H9 (cell line): Measurements from ENCODE around the gene TCF4. TPM values are rescaled to one million over a fixed set of nuclear protein-coding genes. Genes with fewer than 3 reads are reported as not detected.

ENCODE experiments used
- DNase-seq: peaks from one replicate; pipeline ENCODE4 v3.0.0-alpha.2; 2017
- H2AFZ ChIP-seq: one replicate; pipeline ENCODE4 v1.6.1; 2013; ENCODE audit warnings: mild to moderate bottlenecking, low read length, control low read depth, moderate library complexity
- H2AK5ac ChIP-seq: 2 replicates; pipeline ENCODE4 v1.6.1; 2013; ENCODE audit warnings: low read length, control low read depth, mixed read lengths; ENCODE audit not compliant: insufficient read length
- H2BK120ac ChIP-seq: one replicate; pipeline ENCODE4 v1.6.1; 2013; ENCODE audit warnings: low read depth, mild to moderate bottlenecking, low read length, control low read depth, inconsistent platforms; ENCODE audit not compliant: poor library complexity, severe bottlenecking
- H2BK12ac ChIP-seq: 2 replicates; pipeline ENCODE4 v1.6.1; 2013; ENCODE audit warnings: low read length, control low read depth, mixed read lengths, low read depth; ENCODE audit not compliant: insufficient read length
- H2BK15ac ChIP-seq: 2 replicates; pipeline ENCODE4 v1.6.1; 2013; ENCODE audit warnings: low read depth, low read length, control low read depth
- H2BK20ac ChIP-seq: one replicate; pipeline ENCODE4 v1.6.1; 2013; ENCODE audit warnings: low read depth, mild to moderate bottlenecking, low read length, control low read depth, inconsistent platforms; ENCODE audit not compliant: poor library complexity, severe bottlenecking
- H2BK5ac ChIP-seq: 2 replicates; pipeline ENCODE4 v1.6.1; 2013; ENCODE audit warnings: low read length, control low read depth, mixed read lengths; ENCODE audit not compliant: insufficient read length
- H3K14ac ChIP-seq: 2 replicates; pipeline ENCODE4 v1.6.1; 2013; ENCODE audit warnings: low read length, control low read depth; ENCODE audit not compliant: insufficient read depth
- H3K18ac ChIP-seq: 2 replicates; pipeline ENCODE4 v1.6.1; 2013; ENCODE audit warnings: low read depth, mild to moderate bottlenecking, mixed read lengths, low read length, control low read depth; ENCODE audit not compliant: insufficient read length
- H3K23ac ChIP-seq: 2 replicates; pipeline ENCODE4 v1.6.1; 2013; ENCODE audit warnings: low read length, control low read depth, mixed read lengths, low read depth; ENCODE audit not compliant: insufficient read length
- H3K23me2 ChIP-seq: 2 replicates; pipeline ENCODE4 v1.6.1; 2013; ENCODE audit warnings: low read depth, mild to moderate bottlenecking, mixed read lengths, low read length, control low read depth; ENCODE audit not compliant: insufficient read length, poor library complexity, severe bottlenecking
- H3K27ac ChIP-seq: 2 replicates; pipeline ENCODE4 v1.5.1; 2013; ENCODE audit warnings: low read length, control low read depth, mixed read lengths, low read depth; ENCODE audit not compliant: insufficient read length
- H3K27me3 ChIP-seq: 2 replicates; pipeline ENCODE4 v1.6.1; 2013; ENCODE audit warnings: low read length, control low read depth, inconsistent platforms; ENCODE audit not compliant: insufficient read depth
- H3K4ac ChIP-seq: 2 replicates; pipeline ENCODE4 v1.6.1; 2013; ENCODE audit warnings: low read depth, mild to moderate bottlenecking, control low read depth, inconsistent platforms, low read length, moderate library complexity
- H3K4me1 ChIP-seq: 2 replicates; pipeline ENCODE4 v1.6.1; 2013; ENCODE audit warnings: low read length, control low read depth, inconsistent platforms; ENCODE audit not compliant: insufficient read depth
- H3K4me2 ChIP-seq: 2 replicates; pipeline ENCODE4 v1.6.1; 2013; ENCODE audit warnings: low read length, control low read depth, mixed read lengths; ENCODE audit not compliant: insufficient read length, insufficient read depth
- H3K56ac ChIP-seq: 2 replicates; pipeline ENCODE4 v1.6.1; 2013; ENCODE audit warnings: low read depth, mild to moderate bottlenecking, mixed read lengths, low read length, control low read depth; ENCODE audit not compliant: insufficient read length
- H3K79me1 ChIP-seq: 2 replicates; pipeline ENCODE4 v1.6.1; 2013; ENCODE audit warnings: low read depth, mild to moderate bottlenecking, moderate library complexity, low read length, control low read depth, inconsistent platforms; ENCODE audit not compliant: insufficient read depth, poor library complexity, severe bottlenecking
- H3K79me2 ChIP-seq: 2 replicates; pipeline ENCODE4 v1.6.1; 2013; ENCODE audit warnings: low read length, control low read depth, inconsistent platforms; ENCODE audit not compliant: insufficient read depth
- H3K9ac ChIP-seq: 2 replicates; pipeline ENCODE4 v1.6.1; 2013; ENCODE audit warnings: low read length, control low read depth, mixed read lengths; ENCODE audit not compliant: insufficient read length; ENCODE audit errors: extremely low read depth
- H3K9me3 ChIP-seq: one replicate; pipeline ENCODE4 v1.6.1; 2013; ENCODE audit warnings: low read depth, low read length, inconsistent platforms; ENCODE audit not compliant: control insufficient read depth
- H3T11ph ChIP-seq: one replicate; pipeline ENCODE4 v1.6.1; 2013; ENCODE audit warnings: mild to moderate bottlenecking, low read length, control low read depth, inconsistent platforms
- H4K20me1 ChIP-seq: one replicate; pipeline ENCODE4 v1.6.1; 2013; ENCODE audit not compliant: control insufficient read depth, insufficient read length, insufficient read depth
- H4K5ac ChIP-seq: 2 replicates; pipeline ENCODE4 v1.6.1; 2013; ENCODE audit warnings: low read depth, mild to moderate bottlenecking, mixed read lengths, low read length, control low read depth; ENCODE audit not compliant: insufficient read length
- H4K8ac ChIP-seq: replicated peaks from 2 replicates; pipeline ENCODE4 v1.6.1; 2013; ENCODE audit warnings: low read length, control low read depth, mixed read lengths, low read depth; ENCODE audit not compliant: insufficient read length
- H4K91ac ChIP-seq: 2 replicates; pipeline ENCODE4 v1.6.1; 2013; ENCODE audit warnings: low read depth, mild to moderate bottlenecking, moderate library complexity, mixed read lengths, low read length, control low read depth; ENCODE audit not compliant: insufficient read length
- H3K27ac Mint-ChIP-seq, 3 experiments: 2 replicates in 2 of 3; 3 replicates in 1 of 3; pipeline ENCODE4 v1.8.0; 2020 to 2021; ENCODE audit warnings: mixed read lengths in 3 of 3, mild to moderate bottlenecking in 1 of 3, moderate library complexity in 1 of 3
- H3K27me3 Mint-ChIP-seq: 2 replicates; pipeline ENCODE4 v1.8.0; 2021; ENCODE audit warnings: low read depth, mild to moderate bottlenecking, moderate library complexity, mixed read lengths
- H3K36me3 Mint-ChIP-seq, 3 experiments: 2 replicates in 2 of 3; 3 replicates in 1 of 3; pipeline ENCODE4 v1.8.0; 2020 to 2021; ENCODE audit warnings: low read depth in 3 of 3, mixed read lengths in 3 of 3; ENCODE audit not compliant: insufficient read depth in 1 of 3
- H3K4me1 Mint-ChIP-seq, 2 experiments: 2 replicates each; pipeline ENCODE4 v1.8.0; 2020; ENCODE audit warnings: mixed read lengths in 2 of 2
- H3K4me3 Mint-ChIP-seq, 2 experiments: 2 replicates in 1 of 2; 3 replicates in 1 of 2; pipeline ENCODE4 v1.8.0; 2020 to 2021; ENCODE audit warnings: mild to moderate bottlenecking in 2 of 2, mixed read lengths in 2 of 2, moderate library complexity in 1 of 2
- H3K9me3 Mint-ChIP-seq, 2 experiments: 2 replicates in 1 of 2; 3 replicates in 1 of 2; pipeline ENCODE4 v1.8.0; 2020; ENCODE audit warnings: mild to moderate bottlenecking in 2 of 2, mixed read lengths in 2 of 2, moderate library complexity in 1 of 2
- CTCF ChIP-seq: fragments of 200-600 bp; sonication (generic); conservative IDR thresholded peaks from 3 replicates; pipeline ENCODE4 v1.8.0; 2021; ENCODE audit warnings: antibody characterized with exemption, mild to moderate bottlenecking
- WGBS: extraction: QIAGEN DNeasy Blood & Tissue Kit; methylation state at CpG from one replicate; pipeline ENCODE4 v1.1.7; 2013; ENCODE audit warnings: missing lambda C conversion rate, low lambda C conversion rate, mixed read lengths; ENCODE audit not compliant: insufficient read length; ENCODE audit errors: extremely low coverage; 5-methylcytosine and 5-hydroxymethylcytosine counted together
- total RNA-seq: library from RNA; stranded (reverse); gene quantifications from 2 replicates; pipeline ENCODE4 v1.2.1, GENCODE V29; 2021

The TCF4 gene
- total RNA-seq, 1 experiment from 2014 or later: 99.4 TPM

GRCh38 chr18:55256929-55257289 is 331.1 kb downstream of the TCF4 start:
- H3K4me1 Mint-ChIP-seq: peaks cover 7% of the 10 kb centered on the region in 2 experiments
- no peak overlapping the region for H4K91ac ChIP-seq
- no peaks in the 10 kb centered on the region for H3K4me1 ChIP-seq
- H3K27me3 Mint-ChIP-seq: no peaks in the 10 kb centered on the region
- no peak overlapping the region for H3K4me3 Mint-ChIP-seq
- no peaks in the 10 kb centered on the region for H3K79me2 ChIP-seq
- H4K8ac ChIP-seq: no peak overlapping the region
- no peak overlapping the region for H3K4ac ChIP-seq
- peak overlapping the region; percentile 0 to 41 (median 1); a peak in 1 of 7 replicates for H3K27ac Mint-ChIP-seq
- no peak overlapping the region for H4K5ac ChIP-seq
- H3K23me2 ChIP-seq: no peaks in the 10 kb centered on the region
- no peak overlapping the region for H2BK20ac ChIP-seq
- no peak overlapping the region for H3K18ac ChIP-seq
- H3K4me2 ChIP-seq: no peak overlapping the region
- no peaks in the 10 kb centered on the region for H3K27me3 ChIP-seq
- H4K20me1 ChIP-seq: no peaks in the 10 kb centered on the region
- no CpG with 5 or more reads among the region's 1 CpG for WGBS
- no peaks in the 10 kb centered on the region for H3K79me1 ChIP-seq
- no peak overlapping the region for H2AFZ ChIP-seq
- no peak overlapping the region for H2AK5ac ChIP-seq
- peaks cover 0 to 3% of the 10 kb centered on the region in 2 experiments; a peak in 1 of 5 replicates for H3K9me3 Mint-ChIP-seq
- no peak for DNase-seq
- H3K14ac ChIP-seq: no peak overlapping the region
- no peak overlapping the region for H2BK120ac ChIP-seq
- no peak overlapping the region for H2BK15ac ChIP-seq
- H3T11ph ChIP-seq: no peak overlapping the region
- H2BK5ac ChIP-seq: no peak overlapping the region
- no peaks in the 10 kb centered on the region for H3K9me3 ChIP-seq
- TF ChIP-seq CTCF: no peak
- H2BK12ac ChIP-seq: no peak overlapping the region
- no peak overlapping the region for H3K56ac ChIP-seq
- H3K9ac ChIP-seq: no peak overlapping the region
- H3K23ac ChIP-seq: no peak overlapping the region
- H3K36me3 Mint-ChIP-seq: peaks cover 12 to 53% (median 48%) of the 10 kb centered on the region in 3 experiments
- H3K27ac ChIP-seq: no peak overlapping the region
